Kidney glomerular epithelial cell (primary cell): ENCODE measurements around the gene MED14.
"Not testable (repeated sequence)": the region's sequence is repeated elsewhere in the genome, so short reads cannot be mapped to it uniquely, and the experiment has no call there.

Experiments used
- DNase-seq: peaks from one replicate; lab custom pipeline; 2025; lab: John Stamatoyannopoulos, UW

Gene MED14

GRCh38 chrX:40735325-40736169 lies at the start of gene MED14:
TSS of gene MED14 (minus strand) at chrX:40735542. CDS start at chrX:40735412, 130 bp downstream.
- DNase-seq, result peak; percentile 70

- no peak for DNase-seq
Measured at GRCh38 chrX:40784516-40785151, 49.3 kb upstream of the MED14 start.

GRCh38 chrX:40782644-40783259 lies 47.4 kb upstream of the MED14 start:
- DNase-seq, result not testable (repeated sequence)

- DNase-seq, result no peak
Measured at GRCh38 chrX:40780951-40781350, 45.6 kb upstream of the MED14 start.

- DNase-seq, result no peak
Measured at GRCh38 chrX:40780082-40780481, 44.7 kb upstream of the MED14 start.

- peak; percentile 1 for DNase-seq
Measured at GRCh38 chrX:40778861-40779575, 43.7 kb upstream of the MED14 start.

- peak; percentile 30 for DNase-seq
Measured at GRCh38 chrX:40773809-40774208, 38.5 kb upstream of the MED14 start.

GRCh38 chrX:40773188-40773587 lies 37.8 kb upstream of the MED14 start:
- no peak for DNase-seq

- DNase-seq, result no peak
Measured at GRCh38 chrX:40772290-40772689, 36.9 kb upstream of the MED14 start.

GRCh38 chrX:40761762-40762161 lies 26.4 kb upstream of the MED14 start:
- no peak for DNase-seq

GRCh38 chrX:40759374-40759773 lies 24.0 kb upstream of the MED14 start:
- no peak for DNase-seq

- DNase-seq, result no peak
Measured at GRCh38 chrX:40757058-40757457, 21.7 kb upstream of the MED14 start.

GRCh38 chrX:40755291-40756249 lies 20.2 kb upstream of the MED14 start:
- DNase-seq, result no peak

GRCh38 chrX:40749681-40750494 lies 14.5 kb upstream of the MED14 start:
- DNase-seq, result no peak

- no peak for DNase-seq
Measured at GRCh38 chrX:40748977-40749376, 13.6 kb upstream of the MED14 start.

- no peak for DNase-seq
Measured at GRCh38 chrX:40746521-40746920, 11.2 kb upstream of the MED14 start.

- peak; percentile 8 for DNase-seq
Measured at GRCh38 chrX:40736170-40736505, 796 bp upstream of the MED14 start.

GRCh38 chrX:40734971-40735324 lies 394 bp downstream of the MED14 start:
- DNase-seq, result no peak

GRCh38 chrX:40733706-40734105 lies 1.6 kb downstream of the MED14 start:
- DNase-seq, result no peak

- not testable (repeated sequence) for DNase-seq
Measured at GRCh38 chrX:40732499-40732898, 2.8 kb downstream of the MED14 start.
